ENCODE data around the gene TMEM69.

DNA sequence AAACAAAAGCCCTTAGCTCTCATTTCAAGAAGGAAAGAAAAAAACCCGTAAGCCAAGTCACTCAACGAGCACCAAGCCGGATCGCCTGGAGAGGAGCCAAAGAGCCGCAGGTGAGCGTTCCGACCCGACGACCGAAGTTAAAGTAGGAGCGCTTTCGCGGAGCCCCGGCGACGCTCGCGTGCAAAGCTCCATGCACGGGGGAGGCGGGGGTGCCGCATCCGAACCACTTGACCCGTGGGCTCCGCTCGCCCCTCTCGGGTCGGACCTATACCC is 2.0 kb upstream of the TMEM69 start:
- no peak for TF ChIP-seq CTCF (IDR thresholded peaks at IDR 0.05)
- TF ChIP-seq POLR2AphosphoS5 (IDR thresholded peaks at IDR 0.05; ENCODE audit: low read depth, low read length): no peak
- peak; percentile 27; the same call in 1 of the 2 replicates for TF ChIP-seq SIN3A (IDR thresholded peaks at IDR 0.05; ENCODE audit: borderline replicate concordance, insufficient read depth, low read depth, low read length)
- no peak for TF ChIP-seq TCF7L2 (IDR thresholded peaks at IDR 0.05; ENCODE audit: low read depth, low read length)
- TF ChIP-seq, protein P1, sequence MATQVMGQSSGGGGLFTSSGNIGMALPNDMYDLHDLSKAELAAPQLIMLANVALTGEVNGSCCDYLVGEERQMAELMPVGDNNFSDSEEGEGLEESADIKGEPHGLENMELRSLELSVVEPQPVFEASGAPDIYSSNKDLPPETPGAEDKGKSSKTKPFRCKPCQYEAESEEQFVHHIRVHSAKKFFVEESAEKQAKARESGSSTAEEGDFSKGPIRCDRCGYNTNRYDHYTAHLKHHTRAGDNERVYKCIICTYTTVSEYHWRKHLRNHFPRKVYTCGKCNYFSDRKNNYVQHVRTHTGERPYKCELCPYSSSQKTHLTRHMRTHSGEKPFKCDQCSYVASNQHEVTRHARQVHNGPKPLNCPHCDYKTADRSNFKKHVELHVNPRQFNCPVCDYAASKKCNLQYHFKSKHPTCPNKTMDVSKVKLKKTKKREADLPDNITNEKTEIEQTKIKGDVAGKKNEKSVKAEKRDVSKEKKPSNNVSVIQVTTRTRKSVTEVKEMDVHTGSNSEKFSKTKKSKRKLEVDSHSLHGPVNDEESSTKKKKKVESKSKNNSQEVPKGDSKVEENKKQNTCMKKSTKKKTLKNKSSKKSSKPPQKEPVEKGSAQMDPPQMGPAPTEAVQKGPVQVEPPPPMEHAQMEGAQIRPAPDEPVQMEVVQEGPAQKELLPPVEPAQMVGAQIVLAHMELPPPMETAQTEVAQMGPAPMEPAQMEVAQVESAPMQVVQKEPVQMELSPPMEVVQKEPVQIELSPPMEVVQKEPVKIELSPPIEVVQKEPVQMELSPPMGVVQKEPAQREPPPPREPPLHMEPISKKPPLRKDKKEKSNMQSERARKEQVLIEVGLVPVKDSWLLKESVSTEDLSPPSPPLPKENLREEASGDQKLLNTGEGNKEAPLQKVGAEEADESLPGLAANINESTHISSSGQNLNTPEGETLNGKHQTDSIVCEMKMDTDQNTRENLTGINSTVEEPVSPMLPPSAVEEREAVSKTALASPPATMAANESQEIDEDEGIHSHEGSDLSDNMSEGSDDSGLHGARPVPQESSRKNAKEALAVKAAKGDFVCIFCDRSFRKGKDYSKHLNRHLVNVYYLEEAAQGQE (IDR thresholded peaks at IDR 0.05; ENCODE audit: insufficient read depth in 1 of 2, low read depth in 2 of 2, low read length in 1 of 2): no peak
